Astrocyte (in vitro differentiated cells and primary cell): ENCODE measurements around the gene SCN2A.

ENCODE experiments used
- EZH2 ChIP-seq: IDR thresholded peaks from 2 replicates; pipeline ENCODE4 v1.6.1; 2012; ENCODE audit warnings: mild to moderate bottlenecking, low read length, inconsistent platforms; ENCODE audit not compliant: insufficient read depth
- TF ChIP-seq, protein P1 (sequence below): IDR thresholded peaks from 2 replicates; pipeline ENCODE4 v1.5.1; 2011; ENCODE audit warnings: low read depth, mild to moderate bottlenecking, inconsistent platforms, low read length, moderate library complexity; ENCODE audit not compliant: insufficient read depth

DNA sequence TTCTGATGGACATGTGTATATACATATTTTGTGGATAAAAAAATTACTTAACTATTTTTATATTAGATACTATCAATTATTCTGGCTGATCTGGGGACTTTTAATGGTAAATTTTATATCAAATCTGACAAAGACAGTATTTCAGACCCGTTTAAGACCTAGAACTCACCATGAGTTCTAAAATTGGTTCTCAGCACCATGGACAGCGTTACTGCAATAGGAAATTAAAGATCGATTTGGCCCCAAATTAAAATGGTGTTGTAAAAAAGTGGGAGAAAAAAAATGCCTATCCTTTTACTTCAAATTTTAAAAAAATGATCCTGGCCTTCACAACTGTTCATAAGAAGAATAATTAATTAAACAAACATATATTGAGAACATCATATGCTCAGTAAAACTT, 919 bp upstream of the SCN2A start:
- TF ChIP-seq, protein P1, sequence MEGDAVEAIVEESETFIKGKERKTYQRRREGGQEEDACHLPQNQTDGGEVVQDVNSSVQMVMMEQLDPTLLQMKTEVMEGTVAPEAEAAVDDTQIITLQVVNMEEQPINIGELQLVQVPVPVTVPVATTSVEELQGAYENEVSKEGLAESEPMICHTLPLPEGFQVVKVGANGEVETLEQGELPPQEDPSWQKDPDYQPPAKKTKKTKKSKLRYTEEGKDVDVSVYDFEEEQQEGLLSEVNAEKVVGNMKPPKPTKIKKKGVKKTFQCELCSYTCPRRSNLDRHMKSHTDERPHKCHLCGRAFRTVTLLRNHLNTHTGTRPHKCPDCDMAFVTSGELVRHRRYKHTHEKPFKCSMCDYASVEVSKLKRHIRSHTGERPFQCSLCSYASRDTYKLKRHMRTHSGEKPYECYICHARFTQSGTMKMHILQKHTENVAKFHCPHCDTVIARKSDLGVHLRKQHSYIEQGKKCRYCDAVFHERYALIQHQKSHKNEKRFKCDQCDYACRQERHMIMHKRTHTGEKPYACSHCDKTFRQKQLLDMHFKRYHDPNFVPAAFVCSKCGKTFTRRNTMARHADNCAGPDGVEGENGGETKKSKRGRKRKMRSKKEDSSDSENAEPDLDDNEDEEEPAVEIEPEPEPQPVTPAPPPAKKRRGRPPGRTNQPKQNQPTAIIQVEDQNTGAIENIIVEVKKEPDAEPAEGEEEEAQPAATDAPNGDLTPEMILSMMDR = no peak
- TF ChIP-seq EZH2 = no peak
